HG02798 (cell line): ENCODE measurements around the gene MMEL1.
"Not testable (repeated sequence)": the region's sequence is repeated elsewhere in the genome, so short reads cannot be mapped to it uniquely, and the experiment has no call there.

ENCODE experiments used
- ATAC-seq: cut with Tn5 transposase; IDR thresholded peaks from one replicate; pipeline ENCODE4 v1.9.1; 2021; ENCODE audit warnings: mild to moderate bottlenecking; ENCODE audit not compliant: unreplicated experiment, poor library complexity

Gene MMEL1

GRCh38 chr1:2578758-2579118 lies 54.1 kb downstream of the MMEL1 start:
- no peak for ATAC-seq

GRCh38 chr1:2577565-2578075 lies 55.2 kb downstream of the MMEL1 start:
- ATAC-seq: peak; percentile 53

DNA sequence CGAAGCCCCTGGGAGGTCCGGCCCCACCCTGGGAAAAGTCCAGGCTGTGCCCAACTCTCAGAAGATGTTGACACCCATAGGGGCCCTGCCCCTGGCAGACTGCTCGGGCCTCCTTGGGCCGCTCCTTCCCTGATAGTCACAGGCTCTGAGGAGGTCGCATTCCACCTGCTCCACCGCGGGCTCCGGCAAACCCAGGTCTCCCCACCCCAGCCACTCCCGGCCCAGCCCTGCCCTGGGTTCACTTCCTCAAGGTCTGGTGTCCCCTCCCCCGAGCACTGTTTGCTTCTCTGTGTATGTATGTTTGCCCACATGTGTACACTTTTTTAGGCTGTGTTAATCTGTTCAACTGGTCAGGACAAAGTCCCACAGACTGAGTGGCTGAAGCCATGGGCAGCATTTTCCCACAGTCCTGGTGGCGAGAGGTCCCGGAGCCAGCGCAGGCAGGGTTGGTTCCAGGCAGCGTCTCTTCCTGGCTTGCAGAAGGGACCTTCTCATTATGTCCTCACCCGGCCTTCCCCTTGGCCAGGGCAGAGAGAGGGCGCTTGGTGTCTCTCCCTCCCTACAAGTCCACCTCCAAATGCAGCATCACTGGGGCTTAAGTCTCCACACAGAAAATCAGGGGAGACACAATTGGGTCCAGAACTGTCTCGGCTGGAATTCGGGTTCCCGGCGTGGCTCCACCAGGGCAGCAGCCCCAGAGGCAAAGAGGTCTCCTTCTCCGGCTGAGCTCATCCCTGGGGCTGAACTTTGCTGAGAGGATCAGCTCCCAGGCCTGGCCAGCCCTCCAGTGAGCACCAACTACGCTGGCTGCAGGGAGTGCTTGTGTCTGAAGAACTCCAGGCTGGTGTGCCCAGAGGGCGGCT lies 56.8 kb downstream of the MMEL1 start:
- no peak for ATAC-seq

- no peak for ATAC-seq
These were observed 58.5 kb downstream of the MMEL1 start for GRCh38 chr1:2574350-2574749.

GRCh38 chr1:2573250-2573920 lies 59.4 kb downstream of the MMEL1 start:
- ATAC-seq: no peak

- ATAC-seq: no peak
These were observed 61.5 kb downstream of the MMEL1 start for GRCh38 chr1:2571348-2571747.

- no peak for ATAC-seq
These were observed 62.5 kb downstream of the MMEL1 start for GRCh38 chr1:2570332-2570731.

- not testable (repeated sequence) for ATAC-seq
These were observed 63.1 kb downstream of the MMEL1 start for GRCh38 chr1:2569703-2570102.

DNA sequence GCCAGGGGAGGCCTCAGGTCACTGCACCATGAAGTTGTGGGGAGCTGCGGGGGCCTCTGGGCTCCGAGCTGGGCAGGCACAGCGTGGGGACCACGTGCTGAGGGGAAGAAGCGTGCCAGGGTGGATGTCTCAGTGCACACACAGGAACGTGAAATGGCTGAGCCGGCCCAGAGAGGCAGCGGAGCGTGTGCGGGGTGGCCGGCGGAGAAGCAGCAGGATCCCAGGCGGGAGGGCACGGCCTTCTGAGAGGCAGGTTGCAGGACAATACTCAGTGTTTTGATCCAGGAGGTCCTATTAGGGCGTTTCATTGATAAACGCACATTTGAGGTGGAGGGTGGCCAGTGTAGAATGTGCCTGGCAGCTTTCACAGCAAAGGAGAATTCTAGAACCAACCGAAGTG lies 63.8 kb downstream of the MMEL1 start:
- ATAC-seq: no peak

DNA sequence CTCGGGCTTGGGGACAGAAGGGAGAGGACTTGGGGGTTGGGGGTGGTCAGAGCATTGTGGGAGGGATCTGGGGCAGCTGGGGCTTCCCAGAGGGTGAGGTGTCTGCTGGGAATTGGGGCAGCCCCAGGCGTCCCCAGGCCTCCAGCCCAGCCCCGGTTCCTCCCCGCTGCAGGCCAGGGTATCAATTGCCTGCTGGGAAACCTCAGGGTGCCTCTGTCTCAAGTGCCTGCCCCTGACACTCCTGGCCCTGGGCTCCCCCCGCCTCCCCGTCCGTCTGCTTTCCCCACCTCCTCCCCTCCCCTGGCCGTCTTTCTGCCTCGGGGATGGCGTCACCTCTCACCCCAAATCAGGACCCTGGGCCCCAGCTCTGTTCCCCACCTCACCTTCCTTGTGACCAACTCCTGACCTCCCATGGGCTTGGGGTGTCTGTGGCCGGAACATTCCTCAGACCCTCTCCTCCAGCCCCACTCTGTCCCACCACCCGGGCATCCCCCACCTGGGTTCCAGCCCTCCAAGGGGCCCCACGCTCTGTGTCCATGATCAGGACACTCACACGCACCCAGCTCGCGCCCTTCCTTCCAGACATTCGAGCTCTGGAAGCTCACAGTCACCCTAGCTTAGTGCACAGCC lies 64.5 kb downstream of the MMEL1 start:
- not testable (repeated sequence) for ATAC-seq

DNA sequence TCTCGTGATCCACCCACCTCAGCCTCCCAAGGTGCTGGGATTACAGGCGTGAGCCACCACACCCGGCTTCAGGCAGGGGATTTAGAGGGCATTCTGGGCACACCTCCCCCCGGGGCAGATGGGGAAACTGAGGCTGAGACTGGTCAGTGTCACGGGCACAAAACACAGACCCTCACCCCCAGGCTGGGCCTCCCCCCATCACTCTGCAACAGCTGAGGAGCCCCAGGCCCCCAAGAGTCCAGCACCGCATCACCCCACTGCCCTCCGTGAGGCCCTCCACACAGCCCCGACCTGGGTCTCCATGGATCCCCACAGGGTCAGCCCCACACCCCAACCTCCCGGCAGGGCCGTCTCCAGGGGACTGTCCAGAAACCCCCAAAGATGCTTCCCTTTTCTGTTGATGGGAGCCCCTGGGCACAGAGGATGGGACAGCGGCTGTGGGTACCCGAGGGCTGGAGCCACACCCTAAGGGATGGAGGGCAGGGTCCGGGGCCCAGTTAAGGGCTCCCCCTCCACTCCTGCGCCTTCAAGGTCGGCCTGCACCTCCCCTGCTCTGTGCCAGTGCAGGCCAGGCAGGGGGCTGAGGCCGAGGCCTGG lies 65.6 kb downstream of the MMEL1 start:
- ATAC-seq: no peak

DNA sequence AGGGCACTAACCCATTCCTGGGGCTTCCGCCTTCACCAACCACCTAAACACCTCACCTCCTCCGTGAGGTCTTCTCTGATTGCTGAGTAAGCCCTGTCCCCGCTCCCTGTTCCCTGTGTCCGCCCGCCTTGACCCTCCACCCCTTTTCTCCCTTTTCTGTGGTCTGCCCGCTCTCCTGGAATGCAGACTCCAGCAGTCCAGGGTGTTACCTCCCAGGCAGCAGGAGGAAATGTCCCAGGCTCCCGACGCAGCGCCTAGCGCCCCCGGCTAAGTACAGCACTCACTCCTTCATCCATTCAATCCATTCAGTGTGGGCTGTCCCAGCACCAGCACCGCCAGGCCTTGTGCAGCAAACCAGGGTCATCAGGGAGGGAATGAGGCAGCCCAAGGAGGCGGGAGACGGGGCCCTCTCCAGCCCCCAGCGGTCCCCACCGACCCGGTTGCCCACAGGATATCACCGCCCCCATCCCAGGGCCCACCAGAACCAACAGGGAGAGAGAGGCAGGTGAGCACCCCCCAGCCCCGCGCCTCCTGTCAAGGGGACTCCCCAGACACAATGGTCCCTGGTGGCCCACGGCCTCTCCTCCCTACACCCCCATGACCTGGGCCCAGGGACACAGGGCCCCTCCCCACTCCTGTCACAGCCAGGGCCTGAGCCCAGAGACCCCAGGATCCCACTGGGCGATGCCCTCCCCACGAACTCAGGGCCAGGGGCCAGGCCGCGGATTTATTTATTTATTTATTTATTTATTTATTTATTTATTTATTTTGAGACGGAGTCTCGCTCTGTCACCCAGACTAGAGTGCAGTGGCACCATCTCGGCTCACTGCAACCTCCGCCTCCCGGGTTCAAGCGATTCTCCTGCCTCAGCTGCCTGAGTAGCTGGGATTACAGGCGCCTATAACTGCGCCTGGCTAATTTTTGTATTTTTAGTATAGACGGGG lies 66.4 kb downstream of the MMEL1 start:
- ATAC-seq: no peak

- ATAC-seq: no peak
These were observed 67.9 kb downstream of the MMEL1 start for GRCh38 chr1:2564815-2565374.

DNA sequence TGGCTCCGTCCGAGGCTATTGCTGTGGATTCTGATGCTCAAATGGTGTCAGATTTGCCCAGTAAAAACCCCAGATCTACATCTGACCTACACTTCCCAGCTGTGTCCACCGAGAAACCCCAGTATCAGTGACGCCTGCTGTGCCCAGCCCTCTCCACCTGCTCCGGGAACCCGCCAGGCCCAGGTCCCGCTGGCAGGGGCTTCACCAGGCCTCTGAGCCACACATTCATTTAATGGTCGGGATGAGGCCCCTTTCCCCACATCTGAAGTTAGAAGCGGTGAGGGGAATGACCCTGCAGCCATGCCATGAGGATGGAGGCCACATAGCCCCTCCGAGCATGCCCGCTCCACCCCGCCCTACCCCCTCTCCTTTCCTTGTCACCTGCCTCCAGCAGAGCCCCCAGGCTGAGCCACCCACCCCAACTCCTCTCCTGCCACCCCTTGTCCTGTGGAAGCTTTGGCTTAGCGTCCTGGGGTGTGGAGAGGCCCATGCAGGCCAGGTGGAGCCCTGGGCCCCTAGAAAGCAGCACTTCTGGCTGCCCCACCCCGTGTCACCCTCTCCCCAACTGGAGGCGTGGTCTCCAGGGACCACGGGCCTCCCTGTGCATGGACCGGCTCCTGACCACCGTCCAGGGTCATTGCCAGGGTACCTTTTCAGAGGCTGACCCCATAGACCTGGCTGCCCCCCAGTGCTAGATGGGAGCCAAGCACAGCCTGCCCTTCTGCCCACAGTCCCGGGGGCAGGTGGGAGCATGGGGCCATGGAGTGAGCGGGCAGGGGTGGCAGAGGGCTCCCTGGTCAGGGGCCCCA lies 68.6 kb downstream of the MMEL1 start:
- ATAC-seq: no peak

GRCh38 chr1:2563205-2563604 lies 69.6 kb downstream of the MMEL1 start:
- ATAC-seq: no peak

DNA sequence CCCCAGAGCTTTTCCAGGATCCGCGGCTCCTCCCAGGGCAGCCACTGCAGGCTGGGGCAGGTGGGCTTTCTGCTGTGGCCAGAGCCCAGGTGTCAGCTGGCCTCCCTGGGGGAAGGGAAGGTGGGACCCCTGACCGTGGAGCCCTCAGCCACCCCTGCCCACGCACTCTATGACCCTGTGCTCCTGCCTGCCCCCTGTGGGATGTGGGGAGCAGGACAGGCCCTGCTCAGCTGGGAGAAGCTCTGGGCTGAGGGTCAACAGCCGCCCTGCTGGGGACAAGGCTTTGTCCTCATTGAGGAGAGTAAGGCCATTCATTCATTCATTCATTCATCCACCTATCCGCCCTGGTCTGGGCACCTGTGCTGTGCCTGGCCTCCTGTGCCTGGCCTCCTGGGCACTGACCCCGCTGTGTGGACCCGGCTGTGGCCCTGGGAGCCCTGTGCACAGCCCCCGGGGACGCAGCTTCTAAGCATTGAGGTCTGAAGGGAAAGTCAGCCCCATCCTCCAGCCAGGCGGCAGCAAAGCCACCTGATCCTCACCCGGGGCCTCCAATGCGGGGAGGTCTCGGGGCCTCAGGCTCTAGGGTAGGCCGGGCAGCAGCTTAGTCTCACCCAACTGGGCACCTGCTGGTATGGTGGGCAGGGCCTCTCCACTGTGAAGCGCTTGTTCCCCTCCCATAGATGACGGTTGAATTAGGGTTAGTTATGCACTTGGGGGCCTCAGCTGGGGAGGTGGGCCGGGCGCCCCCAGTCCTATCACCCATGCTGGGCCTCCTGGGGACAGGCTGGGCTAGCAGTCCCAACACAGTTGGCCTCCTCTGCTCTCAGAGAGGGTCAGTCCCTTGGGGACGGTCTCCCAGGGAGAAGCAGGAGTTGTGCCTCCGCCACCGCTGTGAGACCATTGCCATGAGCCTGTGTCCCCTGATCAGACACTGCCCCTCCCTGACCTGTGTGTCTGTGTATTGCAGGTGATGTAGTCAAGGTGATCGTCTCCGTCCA lies 70.6 kb downstream of the MMEL1 start:
- ATAC-seq: no peak

DNA sequence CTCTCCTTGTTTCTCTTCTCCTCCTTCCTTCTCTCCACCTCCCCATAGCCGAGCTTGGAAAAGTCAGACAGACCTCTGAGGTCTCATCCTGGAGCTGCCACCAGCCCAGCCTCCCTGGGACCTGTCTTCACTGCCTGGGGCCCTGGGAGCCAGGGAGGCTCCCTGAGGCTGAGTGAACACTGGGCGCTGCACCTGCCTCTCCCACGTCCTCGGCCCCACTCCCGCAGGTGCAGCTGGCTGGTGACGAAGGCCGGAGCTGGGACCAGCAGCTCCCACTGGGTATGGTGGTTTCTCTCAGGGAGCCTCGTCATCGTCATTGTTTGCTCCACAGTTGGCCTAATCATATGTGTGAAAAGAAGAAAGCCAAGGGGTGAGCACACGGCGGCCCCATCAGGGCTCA lies 71.4 kb downstream of the MMEL1 start:
- ATAC-seq: no peak
